DMS53 treated with DMSO at 0.1 percent for 48 hours (cell line): Measurements from ENCODE around the gene ARMH3.

Experiments used
- DNase-seq: peaks from one replicate; lab custom pipeline; 2025; ENCODE audit not compliant: unreplicated experiment; lab: John Stamatoyannopoulos, UW

Gene ARMH3

DNA sequence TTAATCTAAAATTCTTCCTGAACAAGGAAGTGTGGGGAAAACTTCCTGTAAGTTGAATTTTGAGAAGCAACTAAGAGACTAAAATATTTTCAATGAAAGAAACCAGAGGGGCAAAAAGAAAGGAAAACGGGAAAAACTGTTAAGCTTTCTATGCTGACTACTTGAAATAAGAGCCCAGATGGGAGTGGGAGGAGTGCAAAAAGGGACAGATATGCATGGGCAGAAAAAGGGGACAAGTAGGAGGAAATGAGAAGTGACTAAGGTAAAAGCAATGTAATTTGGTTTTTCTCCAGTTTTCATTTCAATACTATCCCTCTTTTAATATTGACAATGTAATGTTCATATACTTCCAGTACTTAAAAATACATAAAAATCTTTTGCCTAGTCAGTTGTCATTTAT lies 248.8 kb downstream of the ARMH3 start:
- no peak for DNase-seq

- DNase-seq: no peak
Measured at GRCh38 chr10:101803511-101803910, 252.5 kb downstream of the ARMH3 start.

- DNase-seq: no peak
Measured at GRCh38 chr10:101797403-101798059, 258.4 kb downstream of the ARMH3 start.
